HG03108 (cell line): Measurements from ENCODE around the gene SLC38A11.

Experiments
- ATAC-seq: cut with Tn5 transposase; IDR thresholded peaks from one replicate; pipeline ENCODE4 v1.9.1; 2021; ENCODE audit warnings: moderate library complexity; ENCODE audit not compliant: unreplicated experiment

Gene SLC38A11

DNA sequence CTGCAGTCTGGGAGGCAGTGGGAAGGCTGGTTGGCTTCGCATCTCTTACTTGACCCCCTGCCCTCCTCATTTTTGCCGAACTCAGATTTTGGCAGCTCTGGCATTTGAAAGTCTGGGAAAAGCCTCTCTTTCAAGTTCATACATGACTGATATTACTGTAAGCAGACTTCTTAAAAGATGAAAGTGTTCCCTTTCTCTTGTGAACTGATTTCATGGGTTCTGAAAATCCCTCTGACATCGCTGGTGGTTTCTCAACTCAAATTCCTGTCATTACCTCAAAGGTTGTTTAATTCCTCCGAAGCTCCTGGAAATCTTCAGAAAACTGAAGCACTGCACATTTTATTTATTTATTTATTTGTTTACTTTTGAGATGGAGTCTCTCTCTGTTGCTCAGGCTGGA is 16.9 kb upstream of the SLC38A11 start:
- no peak for ATAC-seq

DNA sequence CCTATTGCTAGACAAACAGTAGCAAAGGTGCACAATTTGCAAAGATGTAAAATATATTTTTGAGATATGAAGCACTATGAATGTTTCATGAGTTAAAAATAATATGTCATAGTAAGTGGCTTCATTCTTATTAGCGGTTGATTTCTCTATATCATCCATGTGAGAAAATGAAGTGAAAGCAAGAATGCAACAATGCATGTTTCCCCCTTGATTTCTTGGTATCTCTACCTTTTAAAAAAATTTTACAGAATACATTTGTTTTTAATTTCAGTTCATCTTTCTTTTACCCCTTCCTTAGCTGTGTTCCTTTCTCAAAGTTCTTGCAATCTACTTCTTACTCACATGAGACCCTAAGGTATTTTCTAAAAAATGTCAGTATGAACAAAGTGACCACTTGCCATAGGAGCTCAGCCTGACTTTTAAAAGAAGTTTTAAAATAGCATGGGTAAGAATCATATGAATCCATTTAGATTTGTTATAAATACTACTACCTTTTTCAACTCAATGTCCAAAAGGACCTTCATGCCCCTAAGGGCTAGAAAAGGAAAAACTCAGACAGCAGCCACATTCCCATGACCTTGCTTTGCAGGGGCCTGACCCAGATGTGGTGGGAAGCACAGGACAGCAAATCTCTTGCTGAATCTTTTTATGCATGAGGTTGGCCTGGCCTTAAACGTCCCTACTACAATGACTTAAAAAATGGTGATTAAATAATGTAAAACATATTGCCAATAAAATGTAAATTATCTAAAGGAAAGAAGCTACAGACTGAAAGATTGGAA is 14.8 kb upstream of the SLC38A11 start:
- ATAC-seq = no peak

DNA sequence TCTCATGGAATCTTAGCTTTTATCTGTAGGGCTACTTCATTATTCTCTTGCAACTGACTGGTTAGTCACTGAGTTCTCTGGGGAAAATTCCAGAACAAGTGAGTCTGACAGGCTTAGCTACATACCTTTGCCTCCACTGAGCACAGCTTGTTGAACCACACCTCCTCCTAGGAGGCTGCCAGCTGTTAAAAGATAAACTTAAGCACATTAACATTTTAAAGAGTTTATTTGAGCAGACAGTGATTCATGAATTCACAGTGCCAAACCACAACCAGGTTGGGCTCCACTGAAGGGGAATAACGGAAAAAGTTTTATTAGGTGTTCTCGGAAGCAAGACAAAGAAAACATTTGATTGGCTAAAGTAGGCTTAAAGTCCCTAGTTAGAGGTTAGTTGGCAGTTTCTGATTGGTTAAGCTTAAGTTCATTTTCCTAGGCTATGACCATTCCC is 12.5 kb upstream of the SLC38A11 start:
- ATAC-seq = no peak

DNA sequence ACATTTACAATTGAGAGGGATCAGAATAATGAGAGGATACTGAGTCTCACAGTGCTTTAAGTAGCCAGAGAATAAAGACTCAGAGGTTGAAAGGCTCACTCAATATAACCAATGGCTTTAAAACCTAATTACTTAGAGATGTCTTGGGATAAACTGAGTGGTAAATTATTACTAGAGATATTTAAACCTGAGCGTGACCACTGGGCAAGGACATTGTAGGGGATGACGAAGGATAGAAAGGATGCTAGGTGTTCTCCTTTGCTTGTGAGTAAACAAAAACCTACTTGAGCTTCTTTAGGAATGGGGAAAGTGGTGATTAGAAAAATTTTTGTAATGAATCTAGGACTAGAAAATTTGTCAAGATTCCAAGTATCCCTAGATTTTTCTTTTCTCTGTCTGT is 12.0 kb upstream of the SLC38A11 start:
- no peak for ATAC-seq

- ATAC-seq = no peak
These were observed 9.4 kb upstream of the SLC38A11 start for GRCh38 chr2:164964700-164965099.

- no peak for ATAC-seq
These were observed 4.8 kb upstream of the SLC38A11 start for GRCh38 chr2:164960159-164960558.

GRCh38 chr2:164954186-164954585 is 1.1 kb downstream of the SLC38A11 start:
- ATAC-seq = no peak

GRCh38 chr2:164953279-164953678 is 2.0 kb downstream of the SLC38A11 start:
- no peak for ATAC-seq

DNA sequence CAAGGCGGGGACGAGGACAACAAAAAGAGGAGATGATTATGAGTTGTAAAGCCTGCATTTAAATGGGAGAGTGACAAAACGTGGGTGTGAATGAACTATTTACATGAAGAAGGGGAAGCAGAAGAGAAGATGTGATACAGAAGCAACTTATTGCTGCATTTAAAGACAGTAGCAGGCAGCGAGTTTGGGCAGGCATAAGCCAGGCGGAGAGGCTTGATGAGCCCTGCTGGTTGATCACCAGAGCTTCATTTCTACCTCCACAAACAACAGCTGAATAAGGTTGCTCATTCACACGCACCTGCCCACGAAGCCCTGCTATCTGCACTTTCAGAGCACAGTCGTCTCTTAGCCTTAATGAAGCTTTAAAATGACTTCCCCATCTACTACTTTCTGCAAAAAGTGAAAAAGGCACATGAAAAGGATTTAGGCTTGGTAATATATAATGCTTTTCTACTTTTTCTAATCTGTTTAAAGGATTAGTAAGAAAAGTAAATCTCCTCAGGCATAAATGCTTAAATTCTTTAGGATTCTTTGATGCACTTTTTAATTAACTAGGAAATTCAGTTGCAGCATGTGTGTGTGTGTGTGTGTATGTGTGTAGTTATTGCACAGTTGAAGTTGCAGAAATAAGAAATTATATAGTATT is 3.1 kb downstream of the SLC38A11 start:
- no peak for ATAC-seq

DNA sequence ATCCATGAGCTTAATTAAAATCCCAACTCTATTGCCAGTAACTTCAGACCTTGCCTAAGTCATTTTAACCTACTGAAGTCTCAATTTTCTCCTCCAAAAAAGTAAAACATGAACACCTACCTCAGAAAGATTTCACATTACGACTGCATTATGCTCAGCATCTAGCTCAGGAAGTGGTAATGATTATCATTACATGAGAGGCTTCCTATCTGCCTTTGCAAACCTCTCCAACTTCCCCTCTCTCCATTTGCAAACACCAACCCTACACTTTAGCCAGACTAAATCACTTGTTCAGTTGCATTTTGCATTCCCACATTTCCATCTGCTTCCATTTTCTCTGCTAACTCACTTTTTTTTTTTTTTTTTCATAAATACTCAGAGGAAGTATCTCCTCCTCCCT is 6.8 kb downstream of the SLC38A11 start:
- no peak for ATAC-seq

GRCh38 chr2:164947281-164947680 is 8.0 kb downstream of the SLC38A11 start:
- ATAC-seq = no peak

GRCh38 chr2:164943289-164943688 is 12.0 kb downstream of the SLC38A11 start:
- ATAC-seq = no peak

DNA sequence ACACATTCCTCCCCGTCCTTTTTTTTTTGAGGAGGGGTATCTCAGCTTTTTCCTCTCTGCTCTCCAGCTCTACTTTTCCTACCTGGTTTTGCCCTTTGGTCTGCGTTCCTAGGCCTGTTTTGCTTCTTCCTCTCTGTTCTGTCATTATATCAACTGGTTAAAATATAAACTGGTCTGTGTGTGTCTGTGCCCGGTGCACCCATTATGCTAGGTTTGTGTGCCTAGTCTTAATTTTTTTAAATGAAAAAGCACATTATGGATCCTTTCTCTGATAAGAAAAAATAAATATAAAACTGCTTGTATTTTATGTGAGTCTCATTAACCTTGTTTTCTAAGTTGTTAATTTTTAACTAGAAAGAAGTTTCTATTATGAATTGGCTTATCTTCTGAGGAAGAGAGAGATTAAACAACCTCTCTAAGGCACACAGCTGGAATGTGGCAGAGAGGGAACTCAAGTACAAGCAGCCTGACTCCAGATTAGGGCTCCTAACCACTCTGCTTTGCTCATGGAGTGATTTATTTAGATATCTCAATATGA is 17.4 kb downstream of the SLC38A11 start:
- ATAC-seq = no peak

DNA sequence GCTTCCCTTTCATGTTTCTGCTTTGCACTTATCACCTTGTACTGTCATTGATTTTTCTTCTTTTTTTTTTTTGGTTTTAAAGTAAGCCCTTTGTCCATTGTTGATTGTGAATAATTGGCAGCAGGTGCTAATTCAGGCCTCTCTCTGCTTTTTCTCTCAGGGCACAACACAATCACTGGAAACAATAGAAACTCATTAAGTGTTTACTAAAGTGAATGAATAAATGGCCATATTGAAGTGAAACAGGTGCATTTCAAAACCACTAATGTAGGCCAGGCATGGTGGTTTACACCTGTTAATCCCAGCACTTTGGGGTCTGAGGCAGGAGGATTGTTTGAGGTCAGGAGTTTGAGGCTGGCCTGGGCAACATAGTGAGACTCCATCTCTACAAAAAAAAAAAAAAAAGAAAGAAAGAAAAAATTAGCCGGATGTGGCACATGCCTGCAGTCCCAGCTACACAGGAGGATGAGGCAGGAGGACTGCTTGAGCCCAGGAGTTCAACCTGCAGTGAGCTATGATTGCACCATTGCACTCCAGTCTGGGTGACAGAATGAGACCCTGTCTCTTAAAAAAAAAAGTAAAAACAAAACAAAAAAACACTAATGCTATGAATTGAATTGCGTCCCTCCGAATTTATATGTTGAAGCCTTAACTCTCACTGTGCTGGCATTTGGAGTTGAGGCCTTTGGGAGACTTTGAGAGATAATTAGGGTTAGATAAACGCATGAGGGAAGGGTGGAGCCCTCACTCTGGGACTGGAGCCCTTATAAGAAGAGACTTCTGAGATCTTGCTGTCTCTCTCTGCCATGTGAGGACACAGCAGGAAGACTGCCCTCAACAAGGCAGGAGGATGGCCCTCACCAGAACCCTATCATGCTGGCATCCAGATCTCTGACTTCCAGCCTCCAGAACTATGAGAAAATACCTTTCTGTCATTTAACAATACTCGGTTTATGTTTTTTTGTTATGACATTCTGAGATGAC is 19.9 kb downstream of the SLC38A11 start:
- no peak for ATAC-seq

DNA sequence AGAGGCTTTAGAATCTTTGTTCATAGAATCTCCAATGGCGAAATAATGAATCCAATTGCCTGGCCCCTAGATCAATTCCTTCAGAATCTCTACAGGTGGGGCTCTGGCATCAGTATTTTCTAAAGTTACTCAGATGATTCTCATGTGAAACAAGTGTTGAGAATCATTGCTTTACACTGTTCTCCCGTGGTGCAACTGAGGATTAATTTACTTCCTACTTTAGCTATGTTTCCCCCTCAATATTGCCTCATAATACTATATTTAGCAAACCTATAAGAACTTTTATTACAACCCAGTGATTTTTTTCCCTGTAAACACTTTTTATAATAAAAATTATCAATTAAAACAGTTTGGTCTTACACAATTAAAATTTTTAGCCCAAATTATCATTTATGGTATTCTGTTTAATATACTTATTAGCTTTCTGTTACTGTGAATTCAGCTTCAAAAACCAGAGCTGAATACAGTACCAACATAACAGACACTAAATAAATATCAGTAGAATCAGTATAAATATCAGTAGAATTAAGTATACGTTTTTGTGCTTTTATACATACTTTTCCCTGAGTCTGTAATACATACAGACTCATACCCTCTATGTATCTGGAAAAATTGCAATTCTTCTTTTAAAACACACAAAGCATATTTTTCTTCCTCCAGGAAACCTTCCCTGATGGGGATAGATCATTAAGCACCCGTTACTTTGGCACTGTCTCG is 20.8 kb downstream of the SLC38A11 start:
- no peak for ATAC-seq

DNA sequence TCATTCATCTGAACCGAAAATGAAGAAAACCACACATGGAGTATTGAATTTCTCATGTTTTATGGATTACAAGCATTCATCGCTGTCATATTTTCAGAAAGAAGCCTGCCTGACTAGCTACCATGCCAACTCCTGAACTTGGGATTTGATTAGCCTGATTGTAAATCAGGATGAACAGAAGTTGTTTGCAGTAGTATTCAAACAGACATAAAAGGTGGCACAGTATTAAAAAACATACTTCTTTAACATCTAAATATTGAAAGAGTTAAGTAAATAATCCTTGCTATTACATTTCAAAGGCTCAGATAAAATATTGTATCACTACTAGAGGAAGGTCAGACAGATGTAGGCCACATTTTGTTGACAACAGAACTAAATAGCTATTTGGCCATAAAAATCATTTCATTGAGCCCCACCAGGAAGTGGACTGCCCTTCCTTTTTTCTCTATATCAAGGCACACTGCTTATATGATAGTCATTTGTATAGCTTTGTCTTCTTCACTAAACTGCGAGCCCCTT is 21.6 kb downstream of the SLC38A11 start:
- ATAC-seq = no peak

- ATAC-seq = no peak
These were observed 22.9 kb downstream of the SLC38A11 start for GRCh38 chr2:164932377-164932776.

DNA sequence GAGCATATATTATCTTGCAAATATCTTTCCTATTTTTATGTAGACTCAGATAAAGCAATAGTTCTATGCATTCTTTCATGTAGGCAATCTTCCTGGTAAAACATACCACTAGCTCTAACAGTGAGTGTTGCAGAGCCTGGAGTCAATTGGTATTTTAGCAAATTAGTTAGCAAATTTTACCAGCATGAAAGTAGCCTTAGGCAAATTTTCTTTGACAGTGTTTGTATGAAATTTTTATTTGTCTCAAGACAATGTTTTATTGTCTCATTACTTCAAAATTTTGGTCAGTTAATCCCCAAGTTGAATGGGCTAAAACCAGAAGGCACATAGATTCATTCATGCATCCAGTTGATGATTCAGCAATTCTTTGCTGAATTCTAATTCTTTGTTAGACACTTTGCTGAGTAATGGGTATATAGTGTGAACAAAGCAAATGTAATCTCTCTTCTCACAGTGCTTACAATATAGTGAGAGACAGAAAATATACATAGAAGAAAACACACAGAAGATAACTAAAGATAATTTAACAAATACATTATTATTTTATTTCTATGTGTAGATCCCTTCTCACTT is 27.1 kb downstream of the SLC38A11 start:
- no peak for ATAC-seq

GRCh38 chr2:164922134-164922533 is 33.2 kb downstream of the SLC38A11 start:
- no peak for ATAC-seq

DNA sequence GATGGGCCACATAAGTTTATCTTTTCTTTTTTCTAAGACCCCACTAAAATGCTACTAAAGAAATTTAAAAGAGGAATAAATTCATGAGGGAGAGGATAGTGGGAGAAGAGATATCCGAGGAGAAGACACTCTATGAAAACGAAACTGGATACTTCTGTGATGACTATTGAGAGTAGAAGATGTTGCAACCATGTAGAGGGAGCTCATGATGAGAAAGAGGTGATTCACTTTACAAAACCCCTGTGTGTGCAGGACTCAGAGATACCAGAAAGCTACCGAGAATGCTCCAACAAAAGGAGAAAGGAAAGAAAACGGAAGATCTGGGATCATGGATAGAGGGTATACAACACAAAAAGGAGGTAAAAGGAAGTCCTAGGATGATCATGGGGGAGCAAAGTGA is 34.9 kb downstream of the SLC38A11 start:
- no peak for ATAC-seq
